ENCODE data around the gene DDIT4L. TPM values are rescaled to one million over a fixed set of nuclear protein-coding genes. Genes with fewer than 3 reads are reported as not detected.

DDIT4L gene
- total and polyA plus RNA-seq, 2 of the 8 experiments (the other 6 are each of a cell fraction or from before 2014, with no cell fraction given), result 3.5 to 6.0 TPM

GRCh38 chr4:100224721-100225120 is 34.5 kb upstream of the DDIT4L start:
- H3K9me3 ChIP-seq (ENCODE audit: insufficient read depth in 2 of 2, low read depth in 1 of 2, low read length in 1 of 2), result peaks cover 0 to 2% of the 10 kb centered on the region in 2 experiments; a peak in 1 of 4 replicates
- no peak overlapping the region for H3K4me2 ChIP-seq (ENCODE audit: insufficient read depth in 1 of 2, low read depth in 2 of 2, low read length in 2 of 2)
- H3K9ac ChIP-seq (replicated peaks in 1 of 4; ENCODE audit: extremely low read depth in 1 of 4, low read depth in 3 of 4, low read length in 3 of 4), result no peak overlapping the region
- H4K91ac ChIP-seq (replicated peaks; ENCODE audit: insufficient read length, low read length), result no peak overlapping the region
- no peaks in the 10 kb centered on the region for H3K27me3 ChIP-seq (replicated peaks in 1 of 4; ENCODE audit: control insufficient read depth in 3 of 4, extremely low read depth in 1 of 4, insufficient read depth in 3 of 4, low read length in 3 of 4)
- DNase-seq (ENCODE audit: low read depth in 1 of 2, low spot score in 2 of 2) (no peak), FAIRE-seq (no peak)
- no peaks in the 10 kb centered on the region for H4K20me1 ChIP-seq (replicated peaks in 1 of 2; ENCODE audit: control insufficient read depth in 1 of 2, insufficient read depth in 2 of 2, low read length in 2 of 2)
- no peak for TF ChIP-seq JUND (IDR thresholded peaks at IDR 0.05; ENCODE audit: low read length)
- no peak for TF ChIP-seq RXRA (IDR thresholded peaks at IDR 0.05; ENCODE audit: insufficient read depth, low read depth, low read length)
- TF ChIP-seq HDAC6 (IDR thresholded peaks at IDR 0.05; ENCODE audit: low read depth, low read length), result no peak
- TF ChIP-seq TBP (IDR thresholded peaks at IDR 0.05; ENCODE audit: low read depth, low read length), result no peak
- no peak for TF ChIP-seq ATF3 (IDR thresholded peaks at IDR 0.05; ENCODE audit: insufficient read depth, low read depth, low read length)
- TF ChIP-seq EGR1 (IDR thresholded peaks at IDR 0.05; ENCODE audit: borderline replicate concordance, low read depth, low read length), result no peak
- no peak for TF ChIP-seq KDM5A (IDR thresholded peaks at IDR 0.05; ENCODE audit: low read length)
- no peak for TF ChIP-seq ASH2L (IDR thresholded peaks at IDR 0.05; ENCODE audit: low read length)
- no peak for TF ChIP-seq SP2 (IDR thresholded peaks at IDR 0.05; ENCODE audit: low read length)
- no peak overlapping the region for H3K4ac ChIP-seq (replicated peaks; ENCODE audit: insufficient read length, low read depth, low read length)
- no peaks in the 10 kb centered on the region for H3K79me2 ChIP-seq (ENCODE audit: control insufficient read depth in 1 of 2, insufficient read depth in 2 of 2, low read length in 2 of 2)
- H4K5ac ChIP-seq (ENCODE audit: insufficient read length, low read depth, low read length), result no peak overlapping the region
- H2BK5ac ChIP-seq (ENCODE audit: low read depth, low read length), result no peak overlapping the region
- no peak overlapping the region for H2BK20ac ChIP-seq (ENCODE audit: low read length)
- no peak overlapping the region for H3K14ac ChIP-seq (ENCODE audit: insufficient read length)
- no peak overlapping the region for H2AFZ ChIP-seq (ENCODE audit: low read length)
- H3K79me1 ChIP-seq (ENCODE audit: low read depth, low read length), result no peaks in the 10 kb centered on the region
- no peak overlapping the region for H2BK15ac ChIP-seq (ENCODE audit: low read length)
- H2BK12ac ChIP-seq (ENCODE audit: low read depth, low read length), result no peak overlapping the region
- no peak overlapping the region for H3K56ac ChIP-seq (replicated peaks; ENCODE audit: insufficient read length, low read depth, low read length)
- no peaks in the 10 kb centered on the region for H3K23me2 ChIP-seq (ENCODE audit: low read depth, low read length)
- ChIA-PET CTCF (ENCODE audit: partially characterized antibody) (interaction anchor here (1.8 kb wide), 1 partner anchor 131 kb away, joined by 5 read pairs; no protein-coding TSS in a partner anchor), POLR2A (ENCODE audit: partially characterized antibody) (no interaction called here)
- no peaks in the 10 kb centered on the region for H3K36me3 ChIP-seq (ENCODE audit: control insufficient read depth in 2 of 4, insufficient read depth in 4 of 4, low read length in 3 of 4)
- no peak overlapping the region for H3K18ac ChIP-seq (ENCODE audit: extremely low read depth, low read length)
- no peak overlapping the region for H2BK120ac ChIP-seq (replicated peaks; ENCODE audit: low read depth, low read length)
- H3K4me3 ChIP-seq (ENCODE audit: extremely low read depth in 1 of 4, insufficient read depth in 2 of 4, low read depth in 3 of 4, low read length in 4 of 4), result no peak overlapping the region
- H3K23ac ChIP-seq (ENCODE audit: insufficient read length), result no peak overlapping the region
- no peak overlapping the region for H3K27ac ChIP-seq (ENCODE audit: low read depth, low read length)
- no peaks in the 10 kb centered on the region for H3K4me1 ChIP-seq (replicated peaks in 1 of 4; ENCODE audit: control insufficient read depth in 3 of 4, insufficient read depth in 4 of 4, low read length in 3 of 4)
- no peak overlapping the region for H2AK5ac ChIP-seq (ENCODE audit: low read depth, low read length)
- no peak overlapping the region for H4K8ac ChIP-seq (ENCODE audit: extremely low read depth, insufficient read depth, low read length)
